Prostate gland (tissue), 2 donors: ENCODE measurements around the gene RPUSD1. TPM values are rescaled to one million over a fixed set of nuclear protein-coding genes. Genes with fewer than 3 reads are reported as not detected.

Source experiments
- DNase-seq: peaks from one replicate; pipeline ENCODE4 v3.0.0-alpha.2; 2019; ENCODE audit warnings: low spot score
- H3K27ac ChIP-seq, 2 donors: fragments of 200-600 bp; sonication (generic); 2 replicates each; pipeline ENCODE4 v1.5.1; 2017 to 2019
- H3K27me3 ChIP-seq: fragments of 200-600 bp; sonication (generic); replicated peaks from 2 replicates; pipeline ENCODE4 v1.5.1; 2019; ENCODE audit not compliant: insufficient read depth
- H3K36me3 ChIP-seq, 2 donors: fragments of 200-600 bp; sonication (generic); 1 replicate in 1 of 2; 2 replicates in 1 of 2; pipeline versions ENCODE4 v1.5.1 to v1.8.1; 2017 to 2019
- H3K4me1 ChIP-seq: fragments of 200-600 bp; sonication (generic); replicated peaks from 2 replicates; pipeline ENCODE4 v1.5.1; 2019
- H3K4me3 ChIP-seq, 2 donors: fragments of 200-600 bp; sonication (generic); 2 replicates each; pipeline ENCODE4 v1.5.1; 2017 to 2019
- H3K9me3 ChIP-seq: fragments of 200-600 bp; sonication (generic); 2 replicates; pipeline ENCODE4 v1.5.1; 2017
- POLR2A ChIP-seq: fragments of 450-650 bp; IDR thresholded peaks from one replicate; pipeline ENCODE4 v1.6.1; 2016; ENCODE audit warnings: antibody characterized with exemption, mild to moderate bottlenecking
- POLR2AphosphoS5 ChIP-seq: sonication (generic); formaldehyde crosslinking; IDR thresholded peaks from one replicate; pipeline ENCODE4 v1.6.1; 2017; ENCODE audit warnings: antibody characterized with exemption
- WGBS: methylation state at CpG from one replicate; pipeline ENCODE4 v1.1.5; 2018; 5-methylcytosine and 5-hydroxymethylcytosine counted together
- intact Hi-C: fragments of 100-400 bp; cut with DNase I; formaldehyde crosslinking; loops from one replicate; pipeline ENCODE4 v1.14.2; 2022
- total RNA-seq, 2 donors: library from RNA; depleted of rRNA; stranded (reverse); fragments of >200 nt; gene quantifications; one replicate each; pipeline ENCODE4 v1.1.0, GENCODE V29; 2016
- TF ChIP-seq, protein P1 (sequence below), 4 experiments: fragments of 200-600 bp in 2 of 4; fragments of 450-650 bp in 2 of 4; sonication (generic) in 2 of 4; IDR thresholded peaks; 1 replicate in 3 of 4; 2 replicates in 1 of 4; pipeline ENCODE4 v1.5.1; 2016 to 2019; ENCODE audit warnings: antibody characterized with exemption in 4 of 4, mild to moderate bottlenecking in 2 of 4, moderate library complexity in 2 of 4

The RPUSD1 gene
- total RNA-seq, 2 donors from 2014 or later: 22.0 to 32.4 TPM

DNA sequence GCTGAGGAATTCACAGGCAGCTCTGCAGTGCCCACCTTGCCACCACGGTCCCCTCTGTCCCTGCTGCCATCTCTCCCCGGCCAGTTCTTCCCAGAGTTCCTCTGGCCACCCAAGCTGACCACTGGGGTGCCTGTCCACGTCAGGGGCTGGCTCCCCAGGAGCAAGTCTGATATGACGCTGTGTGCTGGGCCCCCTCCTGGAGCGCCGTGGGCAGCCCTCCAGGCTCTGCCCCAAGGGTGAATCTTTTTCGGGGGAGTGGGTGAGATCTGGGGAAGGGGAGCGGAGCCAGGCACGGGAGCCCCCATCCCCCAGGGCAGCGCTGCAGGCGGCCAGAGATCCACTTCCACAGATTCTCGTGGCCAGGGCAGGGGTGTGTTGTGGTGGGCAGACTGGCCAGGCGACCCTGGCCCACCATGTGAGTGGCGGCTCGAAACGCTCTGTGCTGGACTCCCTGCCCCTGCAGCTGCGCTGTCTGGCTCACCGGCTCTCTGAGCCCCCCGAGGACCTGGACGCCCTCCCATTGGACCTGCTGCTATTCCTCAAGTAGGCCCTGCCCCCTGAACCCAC, 23.9 kb downstream of the RPUSD1 start:
- WGBS: 73% methylated on average over 20 of the region's 20 CpGs
- no peak for DNase-seq
- H3K36me3 ChIP-seq: no peaks in the 10 kb centered on the region
- no peaks in the 10 kb centered on the region for H3K4me1 ChIP-seq
- TF ChIP-seq POLR2AphosphoS5 (no peak), POLR2A (no peak)
- TF ChIP-seq, protein P1, sequence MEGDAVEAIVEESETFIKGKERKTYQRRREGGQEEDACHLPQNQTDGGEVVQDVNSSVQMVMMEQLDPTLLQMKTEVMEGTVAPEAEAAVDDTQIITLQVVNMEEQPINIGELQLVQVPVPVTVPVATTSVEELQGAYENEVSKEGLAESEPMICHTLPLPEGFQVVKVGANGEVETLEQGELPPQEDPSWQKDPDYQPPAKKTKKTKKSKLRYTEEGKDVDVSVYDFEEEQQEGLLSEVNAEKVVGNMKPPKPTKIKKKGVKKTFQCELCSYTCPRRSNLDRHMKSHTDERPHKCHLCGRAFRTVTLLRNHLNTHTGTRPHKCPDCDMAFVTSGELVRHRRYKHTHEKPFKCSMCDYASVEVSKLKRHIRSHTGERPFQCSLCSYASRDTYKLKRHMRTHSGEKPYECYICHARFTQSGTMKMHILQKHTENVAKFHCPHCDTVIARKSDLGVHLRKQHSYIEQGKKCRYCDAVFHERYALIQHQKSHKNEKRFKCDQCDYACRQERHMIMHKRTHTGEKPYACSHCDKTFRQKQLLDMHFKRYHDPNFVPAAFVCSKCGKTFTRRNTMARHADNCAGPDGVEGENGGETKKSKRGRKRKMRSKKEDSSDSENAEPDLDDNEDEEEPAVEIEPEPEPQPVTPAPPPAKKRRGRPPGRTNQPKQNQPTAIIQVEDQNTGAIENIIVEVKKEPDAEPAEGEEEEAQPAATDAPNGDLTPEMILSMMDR (IDR thresholded peaks at IDR 0.05): no peak
- no peaks in the 10 kb centered on the region for H3K9me3 ChIP-seq
- no peaks in the 10 kb centered on the region for H3K27me3 ChIP-seq
- H3K4me3 ChIP-seq: no peak overlapping the region
- intact Hi-C loops: no loop called here
- no peak overlapping the region for H3K27ac ChIP-seq

DNA sequence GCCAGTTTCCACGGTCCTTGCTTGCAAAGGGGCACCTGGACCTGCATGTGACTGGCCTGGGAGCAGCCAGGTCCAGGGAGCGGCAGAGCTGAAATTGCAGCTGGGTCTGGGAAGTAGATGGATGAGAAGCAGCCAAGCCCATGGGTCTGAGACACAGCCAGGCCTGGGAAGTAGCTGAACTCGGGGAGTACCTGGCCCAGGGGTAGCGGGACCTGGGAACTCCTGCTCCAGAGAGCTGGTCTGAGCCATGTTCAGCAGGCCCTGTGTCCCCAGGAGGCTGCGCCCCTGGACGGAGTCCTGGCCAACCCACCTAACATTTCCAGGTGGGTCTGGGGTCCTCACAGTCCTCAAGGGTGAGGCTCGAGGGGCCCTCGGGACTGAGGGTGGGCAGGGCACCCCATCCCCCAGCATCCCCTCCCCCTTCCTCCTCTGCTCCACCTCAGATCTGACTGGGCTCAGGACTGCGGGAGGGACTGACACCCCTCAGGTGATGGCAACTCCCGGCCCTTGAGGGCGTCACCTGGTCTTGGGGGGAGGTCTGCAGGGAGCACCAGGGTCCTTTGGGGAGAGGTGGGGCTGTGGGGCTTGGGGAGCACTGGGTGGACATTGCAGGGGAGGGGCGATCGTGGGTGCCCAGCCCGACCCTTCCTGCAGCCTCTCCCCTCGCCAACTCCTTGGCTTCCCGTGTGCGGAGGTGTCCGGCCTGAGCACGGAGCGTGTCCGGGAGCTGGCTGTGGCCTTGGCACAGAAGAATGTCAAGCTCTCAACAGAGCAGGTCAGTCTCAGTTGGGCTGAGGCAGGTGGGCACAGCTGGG, 24.6 kb downstream of the RPUSD1 start:
- Histone ChIP-seq H3K36me3 (no peaks in the 10 kb centered on the region), H3K4me3 (no peak overlapping the region), H3K4me1 (no peaks in the 10 kb centered on the region), H3K27ac (no peak overlapping the region), H3K9me3 (no peaks in the 10 kb centered on the region), H3K27me3 (no peaks in the 10 kb centered on the region)
- TF ChIP-seq POLR2A (no peak), POLR2AphosphoS5 (no peak)
- TF ChIP-seq, protein P1 (IDR thresholded peaks at IDR 0.05): no peak
- intact Hi-C loops: no loop called here
- no peak for DNase-seq
- 81% methylated on average over 18 of the region's 21 CpGs for WGBS

DNA sequence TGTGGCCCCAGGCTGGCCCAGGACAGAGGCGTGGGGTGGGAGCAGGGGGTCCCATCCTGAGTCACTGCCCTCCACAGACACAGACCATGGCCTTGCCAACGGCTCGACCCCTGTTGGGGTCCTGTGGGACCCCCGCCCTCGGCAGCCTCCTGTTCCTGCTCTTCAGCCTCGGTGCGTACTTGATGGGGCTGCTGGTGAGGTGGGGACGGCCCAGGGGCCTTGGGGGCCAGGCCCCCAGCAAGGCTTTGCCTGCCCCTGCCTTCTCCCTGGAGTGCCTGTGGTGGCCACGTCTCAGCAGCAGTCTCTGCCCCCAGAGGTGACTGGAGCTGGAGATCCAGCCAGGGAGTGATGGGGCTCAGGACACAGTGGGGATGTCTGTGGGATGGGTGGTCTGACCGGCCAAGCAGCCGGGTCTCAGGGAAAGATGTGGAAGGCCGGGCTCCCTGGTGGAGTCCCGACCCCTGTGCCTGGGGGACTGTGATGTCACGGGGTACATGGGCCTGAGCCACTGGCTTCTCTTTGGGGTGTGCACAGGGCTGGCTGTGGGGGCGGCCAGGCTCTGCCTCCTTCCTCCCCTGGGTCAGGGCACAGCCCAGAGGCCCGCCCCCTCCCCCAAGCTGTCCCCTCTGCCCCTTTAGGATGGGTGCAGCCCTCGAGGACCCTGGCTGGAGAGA, 25.4 kb downstream of the RPUSD1 start:
- Histone ChIP-seq H3K4me1 (no peaks in the 10 kb centered on the region), H3K4me3 (no peak overlapping the region), H3K36me3 (no peaks in the 10 kb centered on the region), H3K27me3 (no peaks in the 10 kb centered on the region), H3K27ac (no peak overlapping the region), H3K9me3 (no peaks in the 10 kb centered on the region)
- WGBS: 79% methylated on average over 16 of the region's 17 CpGs
- TF ChIP-seq, protein P1 (IDR thresholded peaks at IDR 0.05): no peak
- TF ChIP-seq POLR2A (no peak), POLR2AphosphoS5 (no peak)
- no peak for DNase-seq
- intact Hi-C loops: no loop called here

DNA sequence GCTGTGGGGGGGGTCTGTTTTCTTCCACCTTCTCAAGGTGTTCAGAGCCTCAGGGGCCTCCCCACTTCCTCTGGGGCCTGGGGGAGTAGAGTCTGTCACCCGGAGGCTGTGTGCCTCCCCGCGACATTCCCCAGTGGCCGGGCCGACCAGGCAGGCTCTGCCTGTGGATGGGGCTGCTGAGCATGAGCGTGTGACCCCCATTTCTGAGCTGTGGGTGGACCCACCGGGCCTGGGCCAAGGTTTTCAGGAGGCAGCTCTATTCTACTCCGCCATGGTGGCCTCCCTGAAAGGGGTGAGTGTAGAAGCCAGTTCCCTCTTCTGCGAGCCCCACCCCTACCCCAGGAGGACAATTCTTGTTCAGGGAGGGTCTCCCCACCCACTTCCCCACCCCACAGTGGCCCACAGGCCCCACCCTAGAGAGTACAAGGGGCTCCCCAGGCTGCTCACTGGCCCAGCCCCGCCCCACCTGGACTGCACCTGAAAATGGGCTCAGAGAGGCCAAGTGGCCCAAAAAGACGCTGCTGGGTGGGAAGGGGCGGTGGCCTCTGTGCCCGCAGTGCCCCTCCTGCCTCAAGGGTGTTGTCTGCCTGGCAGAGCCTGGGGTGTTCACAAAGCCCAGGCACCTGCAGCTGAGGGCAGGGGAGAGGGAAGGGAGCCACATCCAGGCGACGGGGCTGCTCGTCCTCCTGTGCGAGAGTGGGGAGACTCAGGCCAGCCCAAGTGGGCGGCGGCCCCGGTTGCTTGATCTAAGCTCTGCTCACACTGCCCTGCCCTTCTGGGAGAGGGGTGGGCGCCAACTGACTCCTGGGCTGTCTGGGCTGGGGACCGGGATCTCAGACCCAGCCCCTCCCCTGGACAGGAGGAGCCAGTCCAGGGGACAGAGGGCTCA, 26.3 kb downstream of the RPUSD1 start:
- H3K36me3 ChIP-seq: no peaks in the 10 kb centered on the region
- 80% methylated on average over 21 of the region's 22 CpGs for WGBS
- no peaks in the 10 kb centered on the region for H3K9me3 ChIP-seq
- H3K4me3 ChIP-seq: no peak overlapping the region
- TF ChIP-seq POLR2AphosphoS5: no peak
- intact Hi-C loops: no loop called here
- no peak for DNase-seq
- no peak overlapping the region for H3K27ac ChIP-seq
- H3K4me1 ChIP-seq: no peaks in the 10 kb centered on the region
- no peaks in the 10 kb centered on the region for H3K27me3 ChIP-seq
